Trophoblast cell (in vitro differentiated cells and primary cell): Measurements from ENCODE around the gene ZNF827.

ENCODE experiments used
- DNase-seq, 2 donors: peaks; one replicate each; pipeline ENCODE4 v3.0.0-alpha.2; 2016
- H2AFZ ChIP-seq: 2 replicates; pipeline ENCODE4 v1.6.1; 2013; ENCODE audit warnings: low read length, moderate library complexity, mild to moderate bottlenecking; ENCODE audit not compliant: insufficient read depth, poor library complexity
- H2AK5ac ChIP-seq: 2 replicates; pipeline ENCODE4 v1.6.1; 2013; ENCODE audit warnings: mild to moderate bottlenecking, low read length
- H2BK120ac ChIP-seq: 2 replicates; pipeline ENCODE4 v1.6.1; 2013; ENCODE audit warnings: low read length, mild to moderate bottlenecking, moderate library complexity; ENCODE audit not compliant: insufficient read depth, poor library complexity
- H2BK12ac ChIP-seq: 2 replicates; pipeline ENCODE4 v1.6.1; 2013; ENCODE audit warnings: mild to moderate bottlenecking, low read length, moderate library complexity
- H2BK5ac ChIP-seq: 2 replicates; pipeline ENCODE4 v1.6.1; 2013; ENCODE audit warnings: low read length, low read depth, moderate library complexity, mild to moderate bottlenecking; ENCODE audit not compliant: poor library complexity
- H3K14ac ChIP-seq: 2 replicates; pipeline ENCODE4 v1.6.1; 2013; ENCODE audit warnings: mild to moderate bottlenecking, low read length
- H3K18ac ChIP-seq: 2 replicates; pipeline ENCODE4 v1.6.1; 2013; ENCODE audit warnings: mild to moderate bottlenecking, low read length
- H3K23ac ChIP-seq: 2 replicates; pipeline ENCODE4 v1.6.1; 2013; ENCODE audit warnings: low read length
- H3K27ac ChIP-seq: 2 replicates; pipeline ENCODE4 v1.5.1; 2013; ENCODE audit warnings: low read depth, mild to moderate bottlenecking, inconsistent platforms, low read length, moderate library complexity
- H3K27me3 ChIP-seq: 2 replicates; pipeline ENCODE4 v1.6.1; 2013; ENCODE audit warnings: inconsistent platforms, mild to moderate bottlenecking, low read length, moderate library complexity; ENCODE audit not compliant: insufficient read depth
- H3K36me3 ChIP-seq, 2 experiments: 1 replicate in 1 of 2; 2 replicates in 1 of 2; pipeline ENCODE4 v1.6.1; 2013; ENCODE audit warnings: low read length in 2 of 2, mild to moderate bottlenecking in 2 of 2, moderate library complexity in 1 of 2; ENCODE audit not compliant: insufficient read depth in 2 of 2, control insufficient read depth in 1 of 2
- H3K4ac ChIP-seq: 2 replicates; pipeline ENCODE4 v1.6.1; 2013; ENCODE audit warnings: low read depth, mild to moderate bottlenecking, low read length, moderate library complexity
- H3K4me1 ChIP-seq, 2 experiments: 1 replicate in 1 of 2; 2 replicates in 1 of 2; pipeline ENCODE4 v1.6.1; 2013; ENCODE audit warnings: low read length in 2 of 2, mild to moderate bottlenecking in 2 of 2, moderate library complexity in 1 of 2; ENCODE audit not compliant: insufficient read depth in 2 of 2, control insufficient read depth in 1 of 2
- H3K4me2 ChIP-seq: 2 replicates; pipeline ENCODE4 v1.6.1; 2013; ENCODE audit warnings: inconsistent platforms, mild to moderate bottlenecking, low read length, moderate library complexity
- H3K4me3 ChIP-seq: 2 replicates; pipeline ENCODE4 v1.5.1; 2013; ENCODE audit warnings: mild to moderate bottlenecking, low read depth, low read length, inconsistent platforms
- H3K79me1 ChIP-seq: one replicate; pipeline ENCODE4 v1.6.1; 2013; ENCODE audit warnings: low read length
- H3K79me2 ChIP-seq: 2 replicates; pipeline ENCODE4 v1.6.1; 2013; ENCODE audit warnings: low read length, mild to moderate bottlenecking; ENCODE audit not compliant: control insufficient read depth, insufficient read depth, poor library complexity
- H3K9ac ChIP-seq: 2 replicates; pipeline ENCODE4 v1.6.1; 2013; ENCODE audit warnings: mild to moderate bottlenecking, low read length
- H3K9me3 ChIP-seq: 2 replicates; pipeline ENCODE4 v1.6.1; 2013; ENCODE audit warnings: low read depth, mild to moderate bottlenecking, control low read depth, inconsistent platforms, low read length; ENCODE audit not compliant: insufficient read depth
- H4K12ac ChIP-seq: 2 replicates; pipeline ENCODE4 v1.6.1; 2013; ENCODE audit warnings: low read depth, mild to moderate bottlenecking, low read length, moderate library complexity
- H4K8ac ChIP-seq: 2 replicates; pipeline ENCODE4 v1.6.1; 2013; ENCODE audit warnings: low read depth, mild to moderate bottlenecking, low read length, moderate library complexity
- H4K91ac ChIP-seq: one replicate; pipeline ENCODE4 v1.6.1; 2013; ENCODE audit warnings: low read depth, mild to moderate bottlenecking, low read length, moderate library complexity
- WGBS: extraction: QIAGEN DNeasy Blood & Tissue Kit; methylation state at CpG from one replicate; pipeline ENCODE4 v1.1.7; 2013; ENCODE audit warnings: missing lambda C conversion rate; ENCODE audit not compliant: insufficient read length, insufficient coverage; ENCODE audit errors: extremely low coverage; 5-methylcytosine and 5-hydroxymethylcytosine counted together

ZNF827 gene

DNA sequence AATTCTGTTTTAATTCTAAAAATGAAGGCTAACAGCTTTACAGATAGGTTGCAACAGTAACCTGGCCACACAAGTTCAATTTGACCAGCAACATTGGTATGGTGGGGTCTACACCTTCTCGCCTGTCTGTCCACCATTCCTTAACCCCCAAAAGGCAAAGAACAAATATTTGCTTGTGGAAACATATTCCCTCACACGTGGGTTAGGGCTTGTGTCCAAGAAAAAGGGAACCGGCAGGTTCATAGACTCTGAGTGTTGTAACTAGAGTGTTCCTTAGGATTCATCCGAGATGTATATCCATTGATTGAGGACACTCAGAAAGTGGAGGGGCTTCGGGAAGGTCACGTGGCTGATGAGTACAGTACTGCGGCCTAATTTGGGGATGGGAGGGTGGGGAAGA, 204.6 kb downstream of the ZNF827 start:
- no CpG with 5 or more reads among the region's 7 CpGs for WGBS
- peaks cover 24 to 28% of the 10 kb centered on the region in 2 experiments for H3K4me1 ChIP-seq
- DNase-seq: peak in 1 of 2 donors; percentile 14
- H3K9ac ChIP-seq: no peak overlapping the region
- H2AFZ ChIP-seq: no peak overlapping the region
- no peaks in the 10 kb centered on the region for H3K9me3 ChIP-seq
- H3K14ac ChIP-seq: peak overlapping the region; percentile 69
- H4K8ac ChIP-seq: peak overlapping the region; percentile 94
- peak overlapping the region; percentile 100 for H3K27ac ChIP-seq
- H4K91ac ChIP-seq: peak overlapping the region; percentile 100
- peak overlapping the region; percentile 99 for H2BK12ac ChIP-seq
- H3K4me3 ChIP-seq: no peak overlapping the region
- peak overlapping the region; percentile 90 for H3K18ac ChIP-seq
- no peaks in the 10 kb centered on the region for H3K27me3 ChIP-seq
- H3K79me1 ChIP-seq: peaks cover 39% of the 10 kb centered on the region
- H2BK120ac ChIP-seq: peak overlapping the region; percentile 93
- no peak overlapping the region for H4K12ac ChIP-seq
- H3K4me2 ChIP-seq: no peak overlapping the region
- no peaks in the 10 kb centered on the region for H3K36me3 ChIP-seq
- peak overlapping the region; percentile 68 for H3K4ac ChIP-seq
- H2AK5ac ChIP-seq: peak overlapping the region; percentile 40
- peaks cover 8% of the 10 kb centered on the region for H3K79me2 ChIP-seq
- peak overlapping the region; percentile 99 for H2BK5ac ChIP-seq
- H3K23ac ChIP-seq: no peak overlapping the region

DNA sequence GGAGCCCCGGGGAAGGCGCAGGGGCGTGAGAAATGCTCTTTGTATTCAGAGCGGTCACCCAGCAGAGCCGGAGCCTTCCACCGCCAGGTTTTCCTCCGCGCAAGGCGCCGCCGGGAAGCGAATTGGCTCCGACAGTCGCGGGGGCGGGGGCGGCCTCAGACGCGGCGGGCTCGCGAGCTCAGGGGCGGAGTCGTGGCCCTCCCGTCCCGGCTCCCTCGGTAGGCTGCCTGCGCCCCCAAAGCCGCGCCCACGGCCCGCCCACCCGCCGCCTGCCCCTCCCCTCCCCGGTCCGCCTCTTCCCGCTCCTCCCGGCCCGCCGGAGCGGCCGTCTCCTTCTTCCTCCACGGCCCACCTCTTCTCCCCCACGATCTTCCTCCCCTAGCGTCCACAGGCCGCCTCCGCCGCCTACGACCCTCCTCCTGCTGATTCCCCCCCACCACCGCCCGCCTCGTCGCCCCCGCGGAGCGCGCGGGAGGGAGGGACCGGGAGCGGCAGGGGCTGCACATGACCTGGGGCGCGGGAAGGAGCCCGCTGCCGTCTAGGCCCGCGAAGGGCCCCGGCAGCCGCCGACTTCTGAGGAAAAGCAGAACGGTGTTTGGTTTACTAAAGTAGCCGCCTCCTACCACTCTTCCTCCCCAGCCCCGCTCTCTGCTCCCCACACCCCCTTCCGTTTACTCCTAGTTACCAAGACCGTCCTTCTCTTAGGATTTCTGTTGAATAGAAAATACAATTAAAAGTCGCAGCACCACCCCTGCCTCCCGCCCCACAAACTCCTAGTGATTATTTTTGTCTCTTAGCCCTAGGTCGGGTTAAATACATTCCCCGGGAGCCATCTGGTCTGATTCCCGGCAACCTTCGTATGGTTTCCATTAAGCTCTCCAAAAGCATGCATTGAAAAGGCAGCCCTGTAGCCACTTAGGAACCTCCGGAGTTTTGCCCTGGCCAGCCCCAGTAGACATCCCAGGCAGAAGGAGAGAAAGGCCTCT, 205.4 kb downstream of the ZNF827 start:
- peak overlapping the region; percentile 97 for H4K12ac ChIP-seq
- H2BK5ac ChIP-seq: peak overlapping the region; percentile 99
- peak overlapping the region; percentile 99 for H4K8ac ChIP-seq
- peak overlapping the region; percentile 100 for H4K91ac ChIP-seq
- peak overlapping the region; percentile 100 for H3K18ac ChIP-seq
- peak overlapping the region; percentile 97 for H3K4ac ChIP-seq
- H2BK12ac ChIP-seq: peak overlapping the region; percentile 46
- H3K4me1 ChIP-seq: peaks cover 24 to 28% of the 10 kb centered on the region in 2 experiments
- peak overlapping the region; percentile 73 for H2AK5ac ChIP-seq
- peak overlapping the region; percentile 97 for H3K14ac ChIP-seq
- H3K23ac ChIP-seq: no peak overlapping the region
- H3K79me1 ChIP-seq: peaks cover 39% of the 10 kb centered on the region
- no CpG with 5 or more reads among the region's 81 CpGs for WGBS
- H3K27ac ChIP-seq: peak overlapping the region; percentile 100
- peak overlapping the region; percentile 98 for H2BK120ac ChIP-seq
- H3K27me3 ChIP-seq: no peaks in the 10 kb centered on the region
- no peaks in the 10 kb centered on the region for H3K9me3 ChIP-seq
- H3K4me2 ChIP-seq: peak overlapping the region; percentile 66
- peaks cover 8% of the 10 kb centered on the region for H3K79me2 ChIP-seq
- H2AFZ ChIP-seq: peak overlapping the region; percentile 91
- peak; percentile 77 to 85 for DNase-seq
- no peaks in the 10 kb centered on the region for H3K36me3 ChIP-seq
- peak overlapping the region; percentile 85 for H3K9ac ChIP-seq
- H3K4me3 ChIP-seq: peak overlapping the region; percentile 70

DNA sequence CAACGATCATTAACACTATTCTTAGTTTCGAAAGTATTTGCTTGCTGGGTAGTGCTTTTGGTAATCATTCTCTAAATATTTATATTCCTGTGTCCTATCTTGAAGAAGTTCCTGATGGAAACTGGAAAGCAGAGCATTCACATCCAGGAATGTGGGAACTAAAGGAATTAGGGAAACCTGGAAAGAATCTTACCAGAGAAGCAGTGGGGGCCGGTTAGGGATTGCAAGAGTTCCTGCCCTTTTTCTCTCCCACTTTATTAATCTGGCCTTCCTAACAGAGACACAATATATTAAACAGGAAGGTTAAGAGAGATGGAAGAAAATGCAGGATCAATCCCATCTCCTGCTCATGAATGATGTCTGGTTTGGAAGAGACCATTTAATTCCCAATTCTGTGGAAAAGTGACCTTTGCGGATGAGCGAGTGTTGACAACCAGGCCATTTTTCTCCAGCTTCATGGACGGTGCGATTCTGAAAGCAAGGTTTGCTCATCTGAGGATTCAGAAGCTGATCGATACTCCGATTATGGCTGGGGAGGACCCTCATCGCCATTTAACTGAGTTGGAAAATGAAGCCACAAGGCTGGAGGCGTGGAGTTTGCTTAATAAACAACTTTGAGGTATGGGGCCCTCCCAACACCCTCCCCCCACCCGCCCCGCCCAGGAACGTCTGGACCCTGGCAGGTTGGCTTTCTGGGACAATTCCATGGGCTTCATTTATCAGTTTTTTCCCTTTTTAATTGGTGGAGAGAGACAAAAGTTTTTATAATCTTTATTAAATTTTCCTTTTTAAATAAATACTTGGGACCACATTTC, 206.4 kb downstream of the ZNF827 start:
- peak overlapping the region; percentile 1 for H2AFZ ChIP-seq
- peak overlapping the region; percentile 96 for H3K27ac ChIP-seq
- peak overlapping the region; percentile 45 for H3K18ac ChIP-seq
- H3K79me1 ChIP-seq: peaks cover 39% of the 10 kb centered on the region
- peak overlapping the region; percentile 3 for H4K12ac ChIP-seq
- peak overlapping the region; percentile 91 for H2BK5ac ChIP-seq
- no peak overlapping the region for H3K4ac ChIP-seq
- H4K91ac ChIP-seq: peak overlapping the region; percentile 85
- peak overlapping the region; percentile 86 for H3K14ac ChIP-seq
- H3K79me2 ChIP-seq: peaks cover 8% of the 10 kb centered on the region
- H4K8ac ChIP-seq: peak overlapping the region; percentile 59
- no peak overlapping the region for H2AK5ac ChIP-seq
- peak overlapping the region; percentile 58 for H3K4me2 ChIP-seq
- H2BK12ac ChIP-seq: peak overlapping the region; percentile 19
- no peak overlapping the region for H3K4me3 ChIP-seq
- WGBS: no CpG with 5 or more reads among the region's 14 CpGs
- H3K9me3 ChIP-seq: no peaks in the 10 kb centered on the region
- H3K23ac ChIP-seq: no peak overlapping the region
- H3K9ac ChIP-seq: peak overlapping the region; percentile 2
- DNase-seq: no peak
- H3K27me3 ChIP-seq: no peaks in the 10 kb centered on the region
- peaks cover 24 to 28% of the 10 kb centered on the region in 2 experiments for H3K4me1 ChIP-seq
- no peaks in the 10 kb centered on the region for H3K36me3 ChIP-seq
- H2BK120ac ChIP-seq: peak overlapping the region; percentile 79

DNA sequence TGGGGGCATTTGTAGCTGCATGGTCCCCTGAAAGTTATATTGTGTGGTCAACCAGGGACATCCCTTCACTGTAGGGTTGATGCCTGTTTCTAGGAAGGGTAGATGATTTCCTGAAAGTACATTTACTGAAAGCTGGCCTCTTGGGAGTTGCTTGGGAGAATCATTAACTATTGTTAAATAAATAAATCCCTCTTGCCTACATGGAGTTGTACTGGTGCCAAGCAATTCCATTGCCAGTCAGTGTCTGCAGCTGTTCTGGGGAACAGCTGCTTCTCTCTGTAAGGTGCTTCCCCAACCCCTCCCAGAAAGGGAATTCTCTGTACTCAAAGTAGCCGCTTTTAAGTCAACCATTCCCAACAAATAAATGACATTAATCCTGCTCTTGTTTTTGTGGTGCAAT, 207.6 kb downstream of the ZNF827 start:
- H3K4me1 ChIP-seq: peaks cover 17 to 20% of the 10 kb centered on the region in 2 experiments
- no peak overlapping the region for H3K4me2 ChIP-seq
- no CpG with 5 or more reads among the region's 1 CpG for WGBS
- no peak overlapping the region for H3K9ac ChIP-seq
- H2AFZ ChIP-seq: no peak overlapping the region
- no peaks in the 10 kb centered on the region for H3K27me3 ChIP-seq
- H3K14ac ChIP-seq: no peak overlapping the region
- H3K4me3 ChIP-seq: no peak overlapping the region
- H2BK12ac ChIP-seq: no peak overlapping the region
- no peak overlapping the region for H4K8ac ChIP-seq
- no peak overlapping the region for H2BK5ac ChIP-seq
- peaks cover 32% of the 10 kb centered on the region for H3K79me1 ChIP-seq
- no peak overlapping the region for H3K27ac ChIP-seq
- no peak for DNase-seq
- no peak overlapping the region for H3K23ac ChIP-seq
- no peaks in the 10 kb centered on the region for H3K36me3 ChIP-seq
- no peak overlapping the region for H4K91ac ChIP-seq
- no peaks in the 10 kb centered on the region for H3K9me3 ChIP-seq
- peaks cover 8% of the 10 kb centered on the region for H3K79me2 ChIP-seq
- no peak overlapping the region for H2BK120ac ChIP-seq
- H3K4ac ChIP-seq: no peak overlapping the region
- H3K18ac ChIP-seq: no peak overlapping the region
- H2AK5ac ChIP-seq: no peak overlapping the region
- no peak overlapping the region for H4K12ac ChIP-seq
